Brain pericyte (primary cell): ENCODE data around the gene ZNF561.
"Not testable (repeated sequence)": the region's sequence is repeated elsewhere in the genome, so short reads cannot be mapped to it uniquely, and the experiment has no call there.

Experiments
- DNase-seq: peaks from one replicate; pipeline ENCODE4 v3.0.0-alpha.2; 2012; ENCODE audit warnings: low read depth, low spot score

Gene ZNF561

DNA sequence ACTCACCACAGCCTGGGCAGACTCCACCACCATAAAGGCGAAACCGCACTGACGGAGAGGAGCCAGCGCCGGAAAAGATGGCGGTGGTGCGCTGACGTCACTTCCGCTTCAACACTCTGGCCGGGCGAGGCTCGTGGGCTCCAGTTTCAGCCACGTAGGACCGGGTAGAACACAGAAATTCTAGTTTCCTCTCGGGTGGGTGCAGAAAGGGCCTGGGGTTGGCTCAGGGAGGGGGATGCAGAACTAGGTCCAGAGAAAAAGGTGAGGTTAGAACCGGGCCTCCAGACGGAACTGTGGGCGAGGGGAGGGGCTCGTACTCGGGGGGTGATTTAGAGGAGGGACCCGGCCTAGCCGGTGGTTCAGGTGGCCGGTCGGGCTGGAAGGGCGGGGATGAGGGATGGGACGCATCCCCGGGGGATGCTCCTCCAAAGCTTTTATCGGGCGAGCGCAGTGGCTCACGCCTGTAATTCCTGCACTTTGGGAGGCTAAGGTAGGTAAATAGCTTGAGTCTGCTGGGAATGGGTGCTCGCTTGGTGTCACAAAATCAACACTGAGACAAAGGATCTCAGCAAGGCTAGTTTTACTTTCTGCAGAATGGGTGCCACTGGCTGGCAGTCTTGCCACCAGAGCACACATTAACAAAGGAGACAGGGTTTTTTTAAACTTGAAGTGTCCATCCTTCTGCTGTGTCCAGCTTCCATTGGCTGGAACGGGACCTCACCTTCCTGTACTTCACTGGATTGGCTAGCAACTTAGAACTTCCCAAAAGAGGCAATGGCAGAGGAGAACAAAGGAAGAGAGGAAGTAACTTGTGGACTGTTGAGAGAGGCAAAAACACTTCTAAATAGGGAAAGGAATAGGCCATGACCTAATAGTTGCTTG lies at the start of gene ZNF561:
ZNF561 (minus strand) TSS at position 77 of the 882 bp plus-strand sequence. CDS start 1,776 bp downstream, outside the sequence.
- DNase-seq: peak; percentile 64

DNA sequence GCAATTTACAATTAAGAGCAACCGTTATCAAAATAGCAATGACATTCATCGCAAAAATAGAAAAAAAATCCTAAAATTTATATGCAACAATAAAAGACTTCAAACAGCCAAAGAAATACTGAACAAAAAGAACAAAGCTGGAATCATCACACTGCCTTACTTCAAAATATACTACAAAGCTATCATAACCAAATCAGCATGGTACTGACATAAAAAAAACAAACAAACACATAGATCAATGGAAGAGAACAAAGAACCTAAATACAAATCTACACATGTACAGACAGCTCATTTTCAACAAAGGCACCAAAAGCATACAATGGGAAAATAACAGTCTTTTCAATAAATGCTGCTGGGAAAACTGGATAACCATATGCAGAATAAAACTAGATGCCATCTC lies 47.5 kb upstream of the ZNF561 start:
- DNase-seq: no peak

DNA sequence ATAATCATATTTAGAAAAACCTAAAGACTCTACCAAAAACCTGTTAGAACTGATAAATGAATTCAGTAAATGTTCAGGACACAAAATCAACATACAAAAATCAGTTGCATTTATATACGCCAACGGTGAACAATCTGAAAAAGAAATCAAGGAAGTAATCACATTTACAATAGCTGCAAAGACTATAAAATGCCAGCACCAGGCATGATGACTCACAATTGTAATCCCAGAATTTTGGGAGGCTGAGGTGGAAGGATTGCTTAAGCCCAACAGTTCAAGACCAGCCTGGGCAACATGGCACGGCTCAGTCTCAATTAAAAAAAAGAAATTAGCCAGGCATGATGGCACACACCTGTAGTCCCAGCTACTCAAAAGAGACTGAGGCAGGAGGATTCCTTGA lies 46.9 kb upstream of the ZNF561 start:
- no peak for DNase-seq

DNA sequence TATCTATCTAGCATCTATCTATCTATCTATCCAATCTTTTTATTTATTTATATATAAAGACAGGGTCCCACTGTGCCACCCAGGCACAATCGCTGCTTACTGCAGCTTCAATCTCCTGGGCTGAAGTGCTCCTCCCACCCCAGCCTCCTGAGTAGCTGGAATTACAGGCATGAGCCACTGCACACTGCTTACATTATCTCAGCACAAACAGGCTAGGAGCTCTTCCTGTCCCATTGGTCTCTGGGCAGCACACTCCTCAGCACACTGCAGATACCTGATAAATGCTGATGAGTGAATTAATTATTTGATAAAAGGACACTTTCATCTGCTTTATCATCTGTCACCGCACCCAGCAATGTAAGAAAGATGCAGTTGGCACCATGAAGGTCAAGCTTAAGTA lies 37.7 kb upstream of the ZNF561 start:
- no peak for DNase-seq

DNA sequence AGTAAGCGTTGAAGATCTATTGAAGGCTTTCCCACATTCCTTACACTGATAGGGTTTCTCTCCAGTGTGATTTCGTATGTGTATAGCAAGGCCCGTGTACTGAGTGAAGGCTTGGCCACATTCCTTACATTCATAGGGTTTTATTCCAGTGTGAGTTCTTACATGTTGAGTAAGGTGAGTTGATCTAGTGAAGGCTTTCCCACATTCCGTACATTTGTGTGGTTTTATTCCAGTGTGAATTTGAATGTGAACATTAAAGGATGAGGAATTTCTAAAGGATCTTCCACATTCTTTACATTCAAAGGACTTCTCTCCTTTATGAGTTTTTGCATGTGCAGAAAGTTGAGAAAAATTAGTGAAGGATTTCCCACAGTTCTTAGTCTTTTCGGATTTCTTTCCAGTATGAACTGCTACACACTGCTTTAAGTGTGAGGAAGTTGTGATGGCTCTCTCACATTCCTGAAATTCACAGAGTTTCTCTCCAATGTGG lies 32.1 kb upstream of the ZNF561 start:
- DNase-seq: not testable (repeated sequence)

DNA sequence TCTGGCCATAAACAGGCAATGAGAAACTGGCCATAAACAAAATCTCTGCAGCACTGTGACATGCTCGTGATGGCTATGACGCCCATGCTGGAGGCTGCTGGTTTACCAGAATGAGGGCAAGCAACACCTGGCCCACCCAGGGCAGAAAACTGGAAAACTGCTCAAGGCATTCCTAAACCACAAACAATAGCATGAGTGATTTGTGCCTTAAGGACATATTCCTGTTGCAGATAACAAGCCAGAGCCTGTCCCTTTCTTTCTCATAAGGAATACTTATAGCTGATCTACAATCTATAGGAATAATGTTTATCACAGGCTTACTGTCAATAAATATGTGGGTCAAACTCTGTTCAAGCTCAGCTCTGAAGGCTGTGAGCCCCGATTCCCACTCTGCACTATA lies 30.4 kb upstream of the ZNF561 start:
- not testable (repeated sequence) for DNase-seq

DNA sequence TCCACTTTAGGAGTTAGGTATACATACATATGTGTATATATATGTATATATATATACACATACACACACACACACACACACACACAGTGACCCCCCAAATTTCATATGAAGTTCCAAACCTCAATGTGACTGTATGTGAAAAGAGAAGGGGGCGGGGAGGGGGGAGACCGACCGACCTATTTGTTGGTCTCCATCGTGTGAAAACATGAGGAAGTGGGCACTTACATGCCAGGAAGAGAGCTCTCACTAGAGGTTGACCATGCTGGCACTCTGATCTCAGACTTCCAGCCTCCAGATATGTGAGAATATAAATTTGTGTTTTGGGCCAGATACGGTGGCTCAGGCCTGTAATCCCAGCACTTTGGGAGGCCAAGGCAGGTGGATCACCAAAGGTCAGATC lies 29.3 kb upstream of the ZNF561 start:
- no peak for DNase-seq

DNA sequence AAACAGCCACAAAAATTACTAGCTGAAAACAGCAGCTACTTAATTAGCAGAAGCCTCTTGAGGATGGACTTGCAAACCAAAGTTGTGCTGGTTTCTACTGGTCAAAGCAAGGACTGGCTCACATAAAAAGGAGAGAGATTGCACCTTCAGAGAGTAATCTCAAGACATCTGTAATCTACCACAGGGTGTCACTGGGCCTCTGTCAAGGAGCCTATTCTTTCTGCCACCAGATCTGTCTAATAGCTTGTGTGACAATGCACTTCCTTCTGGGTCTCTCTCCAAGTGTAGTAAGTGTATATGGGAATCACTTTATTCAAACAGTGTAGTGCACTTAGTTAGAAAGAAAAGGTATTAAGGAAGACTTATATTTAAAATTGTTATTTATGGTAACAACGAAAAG lies 24.4 kb upstream of the ZNF561 start:
- no peak for DNase-seq

DNA sequence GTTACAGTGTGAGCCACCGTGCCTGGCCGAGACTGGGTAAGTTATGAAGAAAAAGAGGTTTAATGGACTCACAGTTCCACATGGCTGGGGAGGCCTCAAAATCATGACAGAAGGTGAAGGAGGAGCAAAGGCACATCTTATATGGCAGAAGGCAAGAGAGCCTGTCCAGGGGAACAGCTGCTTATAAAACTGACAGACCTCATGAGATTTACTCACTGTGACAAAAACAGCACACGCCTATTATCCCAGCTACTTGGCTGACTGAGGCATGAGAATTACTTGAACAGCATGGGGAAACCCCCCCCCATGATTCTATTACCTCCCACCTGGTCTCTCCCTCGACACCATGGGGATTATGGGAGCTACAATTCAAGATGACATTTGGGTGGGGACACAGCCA lies 23.4 kb upstream of the ZNF561 start:
- no peak for DNase-seq

DNA sequence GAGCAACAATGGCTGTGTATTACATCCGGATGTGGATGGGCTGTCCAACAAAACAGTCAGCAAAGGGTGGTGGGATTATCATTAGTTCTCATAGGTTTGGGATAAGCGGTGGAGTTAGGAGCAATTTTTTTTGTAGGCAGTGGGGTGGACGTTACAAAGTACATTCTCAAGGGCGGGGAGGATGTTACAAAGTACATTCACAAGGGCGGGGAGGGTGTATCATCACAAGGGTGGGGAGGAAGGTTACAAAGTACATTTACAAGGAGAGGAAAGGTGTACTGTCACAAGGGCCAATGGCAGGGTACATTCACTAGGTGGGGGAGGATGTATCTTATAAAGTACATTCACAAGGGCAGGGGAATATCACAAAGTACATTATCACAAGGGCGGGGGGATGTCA lies 20.8 kb upstream of the ZNF561 start:
- DNase-seq: no peak

DNA sequence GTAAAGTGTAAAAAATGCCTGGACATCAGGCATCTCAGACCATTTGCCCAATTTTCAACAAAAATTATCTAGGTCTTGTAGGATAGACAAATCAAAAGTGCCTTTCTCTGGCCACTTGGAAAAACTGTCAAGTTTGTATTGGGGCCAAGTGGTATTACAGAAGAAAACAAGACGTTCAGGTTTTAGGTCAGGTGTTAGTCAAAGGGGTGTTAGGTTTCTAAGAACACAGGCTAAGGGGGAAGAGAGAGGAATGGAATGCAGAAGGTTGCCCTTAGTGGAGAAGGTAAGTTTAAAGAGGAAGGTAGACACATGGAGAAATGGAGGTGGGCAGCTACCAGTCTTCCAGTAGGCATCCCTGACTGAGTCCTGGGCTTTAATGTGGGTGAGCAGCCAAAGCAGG lies 19.9 kb upstream of the ZNF561 start:
- DNase-seq: no peak

DNA sequence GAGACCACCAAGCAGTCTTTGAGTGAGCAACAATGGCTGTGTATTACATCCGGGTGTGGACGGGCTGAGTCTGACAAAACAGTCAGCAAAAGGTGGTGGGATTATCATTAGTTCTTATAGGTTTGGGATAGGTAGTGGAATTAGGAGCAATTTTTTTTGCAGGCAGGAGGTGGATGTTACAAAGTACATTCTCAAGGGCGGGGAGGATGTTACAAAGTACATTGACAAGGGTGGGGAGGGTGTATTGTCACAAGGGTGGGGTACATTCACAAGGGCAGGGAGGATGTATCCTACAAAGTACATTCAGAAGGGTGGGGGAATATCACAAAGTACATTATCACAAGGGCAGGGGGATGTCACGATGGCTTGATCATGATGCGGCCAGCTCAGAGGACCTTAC lies 15.0 kb upstream of the ZNF561 start:
- no peak for DNase-seq

DNA sequence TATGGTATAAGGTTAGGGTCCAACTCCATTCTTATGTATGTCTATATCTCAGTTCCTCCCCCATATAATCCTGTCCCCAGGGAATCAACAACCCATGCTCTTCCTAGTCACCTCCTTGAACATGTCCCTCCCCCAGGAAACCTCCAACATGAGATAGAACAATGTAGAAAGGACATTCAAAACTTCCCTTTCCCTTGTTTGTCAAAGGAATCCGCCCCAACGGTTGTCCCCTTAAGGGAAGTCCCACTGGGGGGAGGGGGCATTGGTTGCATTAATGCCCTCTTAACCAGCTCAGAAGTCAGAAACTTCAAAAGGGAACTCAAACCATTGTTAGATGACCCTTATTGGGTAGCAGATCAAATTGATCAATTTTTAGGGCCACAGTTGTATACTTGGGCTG lies 6.8 kb upstream of the ZNF561 start:
- no peak for DNase-seq

DNA sequence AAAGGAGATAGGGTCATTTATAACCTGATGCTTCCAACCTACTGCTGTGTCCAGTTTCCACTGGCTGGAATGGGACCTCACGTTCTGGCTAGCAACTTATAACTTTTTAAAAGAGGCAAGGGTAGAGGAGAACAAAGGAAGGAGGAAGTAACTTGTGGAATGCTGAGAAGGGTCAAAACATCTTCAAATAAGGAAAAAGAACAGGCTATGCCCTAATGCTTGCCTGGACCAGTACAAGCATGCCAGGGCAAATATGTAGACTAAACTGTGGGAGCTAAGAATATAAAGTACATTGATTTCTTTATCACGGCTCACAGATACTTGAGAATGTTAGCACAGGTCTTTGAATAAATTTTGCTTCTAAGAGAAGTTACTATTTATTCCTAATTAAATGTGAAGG lies 1.5 kb upstream of the ZNF561 start:
- no peak for DNase-seq

DNA sequence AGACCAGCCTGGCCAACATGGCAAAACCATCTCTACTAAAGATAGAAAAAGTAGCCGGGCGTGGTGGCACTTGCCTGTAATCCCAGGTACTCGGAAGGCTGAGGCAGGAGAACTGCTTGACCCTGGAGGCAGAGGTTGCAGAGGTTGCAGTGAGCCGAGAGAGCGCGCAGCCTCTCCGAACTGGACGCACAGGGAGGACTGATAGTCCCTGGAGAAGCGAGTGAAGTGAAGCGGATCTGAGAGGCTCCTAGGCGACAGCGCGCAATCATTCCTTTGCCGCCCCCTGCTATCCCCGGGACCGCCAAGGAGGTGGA lies 233 bp downstream of the ZNF561 start:
- no peak for DNase-seq

DNA sequence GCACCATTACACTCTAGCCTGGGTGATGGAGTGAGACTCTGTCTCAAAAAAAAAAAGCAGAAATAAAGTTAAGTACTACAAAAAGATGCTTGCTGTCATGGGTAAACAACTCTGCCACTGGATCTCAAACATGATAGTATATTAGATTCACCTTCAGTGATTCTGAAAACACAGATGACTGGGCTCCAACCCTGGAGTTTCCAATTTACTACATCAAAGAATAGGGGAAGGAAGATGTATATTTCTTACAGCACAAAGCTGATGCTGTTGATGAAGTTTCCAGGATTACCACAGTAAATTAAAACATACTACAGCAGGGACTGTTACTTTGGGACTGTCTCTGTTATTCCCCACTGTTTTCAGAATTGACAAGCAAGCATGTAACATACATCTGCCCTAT lies 5.2 kb downstream of the ZNF561 start:
- DNase-seq: no peak

DNA sequence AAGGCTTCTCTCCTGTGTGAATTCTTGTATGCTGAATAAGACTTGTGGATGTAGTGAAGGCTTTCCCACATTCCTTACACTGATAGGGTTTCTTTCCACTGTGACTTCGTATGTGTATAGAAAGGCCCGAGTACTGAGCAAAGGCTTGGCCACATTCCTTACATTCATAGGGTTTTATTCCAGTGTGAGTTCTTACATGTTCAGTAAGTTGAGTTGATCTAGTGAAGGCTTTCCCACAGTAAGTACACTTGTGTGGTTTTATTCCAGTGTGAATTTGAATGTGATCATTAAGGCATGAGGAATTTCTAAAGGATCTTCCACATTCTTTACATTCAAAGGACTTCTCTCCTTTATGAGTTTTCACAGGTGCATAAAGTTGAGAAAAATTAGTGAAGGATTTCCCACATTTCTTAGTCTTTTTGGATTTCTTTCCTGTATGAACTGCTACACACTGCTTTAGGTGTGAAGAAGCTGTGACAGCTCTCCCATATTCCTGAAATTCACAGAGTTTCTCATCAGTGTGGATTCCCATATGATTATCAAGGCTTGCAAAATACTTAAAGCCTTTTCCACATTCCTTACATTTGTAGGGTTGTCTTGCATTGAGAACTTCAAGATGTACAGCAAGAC lies 10.4 kb downstream of the ZNF561 start:
- no peak for DNase-seq

DNA sequence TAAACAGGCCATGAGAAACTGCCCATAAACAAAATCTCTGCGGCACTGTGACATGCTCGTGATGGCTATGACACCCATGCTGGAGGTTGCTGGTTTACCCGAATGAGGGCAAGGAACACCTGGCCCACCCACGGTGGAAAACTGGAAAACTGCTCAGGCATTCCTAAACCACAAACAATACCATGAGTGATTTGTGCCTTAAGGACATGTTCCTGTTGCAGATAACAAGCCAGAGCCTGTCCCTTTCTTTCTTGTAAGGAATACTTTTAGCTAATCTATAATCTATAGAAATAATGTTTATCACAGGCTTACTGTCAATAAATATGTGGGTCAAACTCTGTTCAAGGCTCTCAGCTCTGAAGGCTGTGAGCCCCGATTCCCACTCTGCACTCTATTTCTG lies 12.1 kb downstream of the ZNF561 start:
- no peak for DNase-seq

DNA sequence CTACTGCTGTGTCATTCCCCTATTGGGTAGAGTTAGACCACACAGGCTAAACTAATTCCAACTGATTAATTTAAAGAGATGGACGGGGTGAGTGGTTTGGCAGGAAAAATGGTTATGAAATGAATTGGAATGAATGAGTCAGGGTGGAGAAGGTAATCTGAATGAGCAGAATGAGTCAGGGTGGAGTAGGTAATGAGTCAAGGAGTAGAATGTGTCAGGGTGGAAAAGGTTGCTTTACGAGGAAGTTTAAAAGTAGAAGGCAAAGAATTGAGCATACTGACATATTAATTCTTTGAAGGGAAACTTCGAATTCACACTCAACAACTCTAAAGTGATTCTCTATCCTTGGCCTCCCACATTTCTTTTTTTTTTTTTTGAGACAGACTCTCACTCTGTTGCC lies 24.0 kb downstream of the ZNF561 start:
- DNase-seq: no peak

DNA sequence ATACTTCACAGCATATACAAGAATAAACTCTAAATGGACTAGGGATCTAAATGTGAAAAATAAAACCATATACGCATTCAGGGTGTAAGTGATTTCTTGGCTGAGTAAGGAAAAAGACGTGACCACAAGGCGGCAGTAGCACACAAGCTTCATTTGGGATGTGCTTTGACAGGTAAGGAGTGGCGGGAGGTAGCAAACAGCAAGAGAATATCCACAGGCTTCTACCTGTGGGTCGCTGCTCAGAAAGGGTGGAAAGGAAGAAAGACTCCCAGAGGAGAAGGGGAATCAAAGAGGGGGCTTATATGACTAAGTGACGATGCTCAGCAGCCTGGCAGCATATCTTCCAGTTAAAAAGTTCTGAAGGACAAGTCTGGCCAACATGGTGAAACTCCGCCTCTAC lies 34.3 kb downstream of the ZNF561 start:
- no peak for DNase-seq

DNA sequence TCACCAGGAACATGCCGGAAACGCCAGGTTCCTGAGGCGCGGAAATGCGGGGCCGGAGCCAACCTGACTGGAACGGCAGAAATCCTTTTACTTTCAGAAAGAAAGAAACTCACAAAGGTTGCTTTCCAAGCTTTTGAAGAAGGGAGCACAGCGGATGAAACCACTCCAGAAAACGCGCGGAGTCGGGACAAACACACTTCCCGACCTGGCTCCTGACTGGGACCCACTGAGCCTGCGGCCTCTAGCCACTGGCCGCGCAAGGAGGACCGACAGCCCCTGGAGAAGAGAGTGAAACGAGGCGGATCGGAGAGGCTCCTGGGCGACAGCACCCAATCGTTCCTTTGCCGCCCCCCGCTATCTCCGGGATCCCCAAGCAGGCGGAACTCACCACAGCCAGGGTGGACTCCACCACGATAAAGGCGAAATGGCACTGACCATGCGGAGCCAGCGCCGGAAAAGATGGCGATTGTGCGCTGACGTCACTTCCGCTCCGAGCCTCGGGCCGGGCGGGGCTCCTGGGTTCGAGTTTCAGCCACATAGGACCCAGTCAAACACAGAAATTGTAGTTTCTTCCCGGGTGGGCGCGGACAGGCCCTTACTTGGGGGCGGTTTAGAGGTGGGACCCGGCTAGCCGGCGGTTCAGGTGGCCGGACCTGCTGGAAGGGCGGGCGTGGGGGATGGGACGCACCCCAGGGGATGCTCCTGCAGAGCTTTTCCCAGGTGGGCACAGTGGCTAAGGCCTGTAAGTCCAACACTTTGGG lies 36.8 kb downstream of the ZNF561 start, which contains the start of gene ZNF121:
ZNF121 (minus strand) TSS at position 432 of the 761 bp plus-strand sequence. CDS start 16,407 bp downstream, outside the sequence.
- DNase-seq: peak; percentile 41

DNA sequence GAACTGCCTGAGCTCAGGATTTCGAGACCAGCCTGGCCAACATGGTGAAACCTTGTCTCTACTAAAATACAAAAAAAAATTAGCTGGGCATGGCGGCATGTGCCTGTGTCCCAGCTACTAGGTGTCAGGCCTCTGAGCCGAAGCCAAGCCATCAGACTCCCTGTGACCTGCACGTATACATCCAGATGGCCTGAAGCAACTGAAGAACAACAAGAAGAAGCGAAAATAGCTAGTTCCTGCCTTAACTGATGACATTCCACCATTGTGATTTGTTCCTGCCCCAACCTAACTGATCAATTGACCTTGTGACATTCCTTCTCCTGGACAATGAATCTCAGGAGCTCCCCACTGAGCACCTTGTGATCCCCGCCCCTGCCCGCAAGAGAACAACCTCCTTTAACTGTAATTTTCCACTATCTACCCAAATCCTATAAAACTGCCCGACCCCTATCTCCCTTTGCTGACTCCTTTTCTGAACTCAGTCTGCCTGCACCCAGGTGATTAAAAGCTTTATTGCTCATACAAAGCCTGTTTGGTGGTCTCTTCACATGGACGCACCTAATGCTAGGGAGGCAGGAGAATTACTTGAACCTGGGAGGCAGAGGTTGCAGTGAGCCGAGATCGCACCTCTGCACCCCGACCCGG lies 38.8 kb downstream of the ZNF561 start:
- not testable (repeated sequence) for DNase-seq
